Measurements from ENCODE around the gene MYLK2.

The MYLK2 gene

DNA sequence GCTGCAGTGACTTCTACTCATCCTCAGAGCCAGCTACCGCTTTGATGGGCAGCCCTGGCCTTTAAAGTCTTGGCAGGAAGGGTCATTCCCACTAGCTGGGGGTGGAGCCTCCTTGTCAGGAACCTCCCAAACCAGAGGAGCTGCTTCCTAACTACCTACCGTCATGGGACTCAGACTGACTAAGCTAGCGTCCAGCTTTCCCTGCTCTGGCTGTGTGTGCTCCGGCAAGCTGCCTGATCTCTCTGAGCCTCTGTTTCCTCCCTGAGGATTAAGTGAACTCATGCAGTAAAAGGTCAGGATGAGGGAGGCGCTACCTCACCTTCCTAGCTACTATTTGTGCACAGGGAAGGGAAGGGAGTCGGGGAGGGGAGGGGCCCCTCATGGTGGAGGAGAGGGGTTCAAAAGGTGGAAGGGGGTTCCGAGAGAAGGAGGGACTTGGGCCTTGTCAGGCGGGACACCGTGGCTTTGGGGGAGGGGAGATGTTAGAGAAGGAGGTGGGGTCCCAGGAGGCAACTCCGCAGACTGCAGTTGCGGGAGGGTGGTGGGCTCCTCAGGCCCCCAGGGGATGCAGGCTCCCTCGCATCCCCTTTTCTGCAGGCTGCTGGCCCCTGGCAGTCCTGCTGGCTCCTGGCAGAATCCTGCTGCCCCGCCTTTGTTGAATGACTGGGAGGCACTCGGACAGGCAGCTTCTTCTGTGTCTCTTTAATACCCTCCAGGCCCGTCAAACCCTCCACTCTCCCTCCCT, 41.4 kb downstream of the MYLK2 start:
- DNase-seq (ENCODE audit: insufficient read length, low spot score) (no peak), FAIRE-seq (no peak)

DNA sequence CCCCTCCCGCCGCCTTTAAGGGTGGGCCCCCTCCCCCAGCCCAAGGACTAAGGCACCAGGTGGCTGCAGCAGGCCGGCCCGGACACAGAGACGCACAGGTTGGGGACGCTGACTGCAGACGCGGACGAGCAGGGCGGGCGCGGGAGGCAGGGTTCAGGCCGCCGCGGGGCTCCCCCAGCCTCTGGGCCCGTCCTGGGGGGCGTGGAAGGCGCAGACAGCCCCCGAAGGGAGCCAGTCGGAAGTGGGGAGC, 41.9 kb downstream of the MYLK2 start:
- FAIRE-seq: no peak
- TF ChIP-seq POU2F2 (IDR thresholded peaks at IDR 0.05; ENCODE audit: low read depth, low read length): no peak
- no peak for TF ChIP-seq PAX5 (IDR thresholded peaks at IDR 0.05; ENCODE audit: insufficient read depth, low read length, severe bottlenecking)
- TF ChIP-seq TAF1 (IDR thresholded peaks at IDR 0.05; ENCODE audit: low read depth, low read length): no peak
- TF ChIP-seq POLR2AphosphoS5 (IDR thresholded peaks at IDR 0.05; ENCODE audit: low read depth, low read length): no peak
- no peak for TF ChIP-seq SPI1 (IDR thresholded peaks at IDR 0.05; ENCODE audit: low read depth, low read length)
- TF ChIP-seq POLR2A (IDR thresholded peaks at IDR 0.05; ENCODE audit: low read depth, low read length): no peak
- no peak for DNase-seq (ENCODE audit: insufficient read length, low spot score)

More for the DNA sequence above, 41.4 kb downstream of the MYLK2 start:
- TF ChIP-seq TAF1 (IDR thresholded peaks at IDR 0.05; ENCODE audit: low read depth, low read length): no peak
- no peak for TF ChIP-seq POU2F2 (IDR thresholded peaks at IDR 0.05; ENCODE audit: low read depth, low read length)
- no peak for TF ChIP-seq PAX5 (IDR thresholded peaks at IDR 0.05; ENCODE audit: insufficient read depth, low read length, severe bottlenecking)
- no peak for TF ChIP-seq POLR2A (IDR thresholded peaks at IDR 0.05; ENCODE audit: low read depth, low read length)
- TF ChIP-seq POLR2AphosphoS5 (IDR thresholded peaks at IDR 0.05; ENCODE audit: low read depth, low read length): no peak
- TF ChIP-seq SPI1 (IDR thresholded peaks at IDR 0.05; ENCODE audit: low read depth, low read length): no peak

DNA sequence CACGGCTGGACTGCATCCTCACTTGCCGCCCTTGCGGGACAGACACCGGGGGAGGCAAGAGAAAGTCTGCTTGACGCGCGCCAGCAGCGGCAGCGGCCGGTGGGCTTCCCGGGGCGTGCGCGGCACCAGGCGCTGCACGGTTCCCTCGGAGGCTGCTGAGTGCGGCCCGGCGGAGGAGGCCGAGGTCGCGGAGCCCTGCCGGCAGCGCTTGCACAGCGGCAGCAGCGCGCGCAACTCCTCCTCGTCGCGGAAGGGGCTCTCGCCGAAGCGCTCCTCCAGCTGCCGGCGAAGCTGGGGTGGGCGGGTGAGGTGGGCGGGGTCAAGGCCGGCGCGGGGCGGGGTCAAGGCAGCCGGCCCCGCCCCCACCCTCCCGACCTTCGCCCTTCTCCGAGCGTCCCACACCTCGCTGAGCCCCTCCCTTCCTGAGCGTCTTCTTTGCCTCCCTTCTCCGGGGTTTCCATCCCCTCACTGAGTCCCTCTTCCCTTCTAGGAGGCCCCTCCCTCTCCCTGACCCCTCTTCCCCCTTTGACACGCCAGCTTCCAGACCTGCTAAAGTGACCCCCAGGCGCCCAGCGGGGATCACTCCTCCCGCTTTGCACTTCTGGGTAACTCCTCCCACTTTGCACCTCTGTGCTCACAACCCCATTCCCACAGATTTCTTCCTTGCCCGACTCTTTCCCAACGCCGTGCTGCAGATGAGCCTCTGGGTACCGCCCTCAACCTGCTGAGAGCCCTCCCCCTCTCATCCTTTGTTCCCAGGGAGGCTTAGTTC, 42.4 kb downstream of the MYLK2 start:
- peak; percentile 85 for FAIRE-seq
- TF ChIP-seq TAF1 (IDR thresholded peaks at IDR 0.05; ENCODE audit: low read depth, low read length) (no peak), POLR2AphosphoS5 (IDR thresholded peaks at IDR 0.05; ENCODE audit: low read depth, low read length) (no peak), PAX5 (IDR thresholded peaks at IDR 0.05; ENCODE audit: insufficient read depth, low read length, severe bottlenecking) (no peak), POLR2A (IDR thresholded peaks at IDR 0.05; ENCODE audit: low read depth, low read length) (no peak), POU2F2 (IDR thresholded peaks at IDR 0.05; ENCODE audit: low read depth, low read length) (no peak), SPI1 (IDR thresholded peaks at IDR 0.05; ENCODE audit: low read depth, low read length) (no peak)
- DNase-seq (ENCODE audit: insufficient read length, low spot score): peak; percentile 99

DNA sequence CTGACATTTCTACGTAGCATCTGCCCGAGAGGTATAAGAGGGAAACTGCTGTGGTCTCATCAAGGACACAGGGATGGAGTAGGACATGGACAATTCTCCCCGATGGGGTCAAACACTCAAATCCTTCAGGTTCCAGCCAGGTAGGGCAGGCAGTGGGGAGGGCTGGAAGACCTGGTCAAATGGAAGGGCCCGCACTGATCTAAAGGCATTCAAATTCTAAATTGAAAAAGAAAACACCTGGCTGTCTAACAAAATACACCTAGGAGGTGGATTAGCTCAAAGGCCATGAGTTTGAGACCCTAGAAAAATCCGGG, 43.0 kb downstream of the MYLK2 start:
- TF ChIP-seq POLR2AphosphoS5 (IDR thresholded peaks at IDR 0.05; ENCODE audit: low read depth, low read length) (no peak), POU2F2 (IDR thresholded peaks at IDR 0.05; ENCODE audit: low read depth, low read length) (no peak), TAF1 (IDR thresholded peaks at IDR 0.05; ENCODE audit: low read depth, low read length) (no peak), PAX5 (IDR thresholded peaks at IDR 0.05; ENCODE audit: insufficient read depth, low read length, severe bottlenecking) (no peak), POLR2A (IDR thresholded peaks at IDR 0.05; ENCODE audit: low read depth, low read length) (no peak), SPI1 (IDR thresholded peaks at IDR 0.05; ENCODE audit: low read depth, low read length) (no peak)
- no peak for DNase-seq (ENCODE audit: insufficient read length, low spot score)
- no peak for FAIRE-seq

DNA sequence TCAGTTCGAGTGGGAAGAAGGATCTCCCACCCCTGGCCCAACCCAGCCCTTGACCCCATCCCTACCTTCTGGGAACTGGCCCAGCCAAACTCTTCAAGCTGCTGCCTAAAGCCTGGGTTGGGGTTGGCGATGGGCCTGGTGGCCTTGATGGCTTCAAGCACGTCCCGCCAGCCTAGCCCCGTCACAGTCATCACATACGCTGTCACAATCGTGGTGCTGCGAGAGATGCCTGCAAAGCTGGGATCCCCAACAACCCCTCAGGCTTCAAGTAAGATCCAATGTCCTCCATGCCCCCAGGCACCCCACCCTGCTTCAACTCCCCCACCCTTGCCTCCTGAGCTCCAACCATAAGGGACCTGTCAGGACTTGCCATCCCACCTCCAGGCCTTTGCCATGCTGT, 43.4 kb downstream of the MYLK2 start:
- no peak for FAIRE-seq
- DNase-seq (ENCODE audit: insufficient read length, low spot score): no peak
- TF ChIP-seq POU2F2 (IDR thresholded peaks at IDR 0.05; ENCODE audit: low read depth, low read length): no peak
- TF ChIP-seq POLR2AphosphoS5 (IDR thresholded peaks at IDR 0.05; ENCODE audit: low read depth, low read length): no peak
- TF ChIP-seq PAX5 (IDR thresholded peaks at IDR 0.05; ENCODE audit: insufficient read depth, low read length, severe bottlenecking): no peak
- no peak for TF ChIP-seq TAF1 (IDR thresholded peaks at IDR 0.05; ENCODE audit: low read depth, low read length)
- no peak for TF ChIP-seq SPI1 (IDR thresholded peaks at IDR 0.05; ENCODE audit: low read depth, low read length)
- no peak for TF ChIP-seq POLR2A (IDR thresholded peaks at IDR 0.05; ENCODE audit: low read depth, low read length)

DNA sequence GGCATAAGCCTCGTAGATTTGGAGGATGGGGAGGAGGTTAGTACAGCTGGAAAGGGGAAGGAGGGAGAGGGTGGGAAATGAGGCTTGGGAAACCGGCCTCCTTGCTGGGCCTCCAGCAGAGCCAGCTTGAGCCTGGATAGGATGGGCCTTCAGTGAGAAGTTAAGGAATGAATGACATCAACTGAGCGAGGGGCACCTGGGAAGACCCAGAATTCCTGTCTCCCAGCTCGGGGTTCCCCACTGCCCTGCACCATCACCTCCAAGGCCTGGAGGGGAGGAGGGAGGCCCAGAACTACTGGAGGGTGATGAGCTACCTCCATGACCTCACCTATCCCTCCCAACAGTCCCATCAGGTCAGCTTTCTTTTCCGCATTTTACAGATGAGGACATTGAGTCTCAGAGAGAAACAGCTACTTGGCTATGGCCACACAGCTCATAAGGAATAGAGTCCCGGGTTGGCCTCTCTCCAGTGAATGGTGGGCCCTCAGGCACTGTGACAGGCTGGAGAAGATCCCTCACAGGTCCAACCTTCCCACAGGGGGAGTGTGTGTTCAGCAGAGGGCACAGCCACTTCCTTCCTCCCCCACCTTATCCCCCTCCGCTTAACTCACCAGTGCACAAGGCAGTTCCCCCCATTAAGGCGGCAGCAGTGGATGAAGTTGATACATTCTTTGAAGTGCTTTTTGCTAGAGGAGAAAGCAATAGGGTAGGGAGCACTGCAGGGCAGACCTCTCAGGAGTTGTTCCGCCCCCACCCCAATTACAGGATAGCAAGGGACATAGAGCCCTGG, 44.3 kb downstream of the MYLK2 start:
- DNase-seq (ENCODE audit: insufficient read length, low spot score) (no peak), FAIRE-seq (no peak)
- TF ChIP-seq TAF1 (IDR thresholded peaks at IDR 0.05; ENCODE audit: low read depth, low read length) (no peak), POLR2AphosphoS5 (IDR thresholded peaks at IDR 0.05; ENCODE audit: low read depth, low read length) (no peak), POU2F2 (IDR thresholded peaks at IDR 0.05; ENCODE audit: low read depth, low read length) (no peak), PAX5 (IDR thresholded peaks at IDR 0.05; ENCODE audit: insufficient read depth, low read length, severe bottlenecking) (no peak), POLR2A (IDR thresholded peaks at IDR 0.05; ENCODE audit: low read depth, low read length) (no peak), SPI1 (IDR thresholded peaks at IDR 0.05; ENCODE audit: low read depth, low read length) (no peak)

DNA sequence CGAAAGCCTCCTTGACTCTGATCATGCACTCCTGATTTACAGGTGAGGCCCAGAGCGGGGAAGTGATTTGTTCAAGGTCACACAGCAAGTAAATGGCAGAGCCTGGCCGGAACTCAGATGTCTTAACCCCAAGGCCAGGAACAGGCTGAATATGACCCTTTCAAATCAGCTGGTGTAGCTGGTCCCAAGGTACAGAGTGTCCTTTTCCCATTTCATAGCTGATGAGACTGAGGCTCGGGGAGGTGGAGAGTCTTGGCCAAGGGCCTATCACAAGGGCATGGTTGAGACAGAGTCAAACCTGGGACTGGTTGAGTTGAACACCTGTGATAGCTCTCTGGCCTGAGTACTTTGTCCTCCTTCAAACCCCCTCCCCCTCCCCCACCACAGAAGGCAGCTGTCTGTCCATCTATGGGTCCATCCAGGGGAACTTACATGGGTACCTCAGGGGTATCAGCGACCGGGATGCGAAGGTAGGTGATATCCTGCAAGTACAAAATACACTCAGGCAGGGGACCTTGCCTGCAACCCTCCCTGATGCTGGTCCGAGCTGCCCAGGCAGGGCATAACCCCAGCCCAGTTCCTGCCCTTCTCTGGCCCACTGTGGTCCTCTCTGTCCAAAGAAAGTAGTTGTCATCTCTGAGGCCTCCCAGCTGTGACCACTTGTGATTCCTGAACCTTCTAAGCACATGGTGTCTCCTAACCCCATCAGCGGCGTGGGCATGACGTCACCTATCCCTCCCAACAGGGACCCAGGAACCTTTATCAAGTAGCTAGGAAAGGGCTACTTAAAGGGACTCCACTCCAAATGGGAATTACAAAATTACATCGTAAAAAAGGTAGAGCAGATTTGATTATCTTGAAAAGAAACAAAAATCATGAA, 45.6 kb downstream of the MYLK2 start:
- FAIRE-seq (no peak), DNase-seq (ENCODE audit: insufficient read length, low spot score) (no peak)
- no peak for TF ChIP-seq POU2F2 (IDR thresholded peaks at IDR 0.05; ENCODE audit: low read depth, low read length)
- no peak for TF ChIP-seq PAX5 (IDR thresholded peaks at IDR 0.05; ENCODE audit: insufficient read depth, low read length, severe bottlenecking)
- no peak for TF ChIP-seq TAF1 (IDR thresholded peaks at IDR 0.05; ENCODE audit: low read depth, low read length)
- no peak for TF ChIP-seq POLR2A (IDR thresholded peaks at IDR 0.05; ENCODE audit: low read depth, low read length)
- no peak for TF ChIP-seq SPI1 (IDR thresholded peaks at IDR 0.05; ENCODE audit: low read depth, low read length)
- TF ChIP-seq POLR2AphosphoS5 (IDR thresholded peaks at IDR 0.05; ENCODE audit: low read depth, low read length): no peak

DNA sequence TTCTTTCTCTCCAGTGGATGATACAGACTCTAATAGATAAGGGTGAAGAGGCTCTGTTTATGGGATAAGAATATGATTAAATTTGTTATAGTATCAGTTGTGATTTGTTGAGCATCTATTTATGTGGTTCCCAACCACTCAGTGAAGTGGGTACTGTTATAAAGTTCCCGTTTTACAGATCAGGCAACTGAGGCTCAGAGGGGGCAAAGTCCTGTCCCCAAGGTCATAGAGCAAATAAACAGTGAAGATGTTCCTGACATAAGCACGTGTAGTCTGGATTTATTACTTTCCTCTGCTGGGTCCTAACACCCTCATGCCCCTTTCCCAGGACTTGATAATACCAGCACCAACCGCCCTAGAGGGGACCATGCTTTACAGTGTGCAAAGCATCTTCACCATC, 47.1 kb downstream of the MYLK2 start:
- no peak for DNase-seq (ENCODE audit: insufficient read length, low spot score)
- TF ChIP-seq POLR2AphosphoS5 (IDR thresholded peaks at IDR 0.05; ENCODE audit: low read depth, low read length) (no peak), POLR2A (IDR thresholded peaks at IDR 0.05; ENCODE audit: low read depth, low read length) (no peak), PAX5 (IDR thresholded peaks at IDR 0.05; ENCODE audit: insufficient read depth, low read length, severe bottlenecking) (no peak), SPI1 (IDR thresholded peaks at IDR 0.05; ENCODE audit: low read depth, low read length) (no peak), POU2F2 (IDR thresholded peaks at IDR 0.05; ENCODE audit: low read depth, low read length) (no peak), TAF1 (IDR thresholded peaks at IDR 0.05; ENCODE audit: low read depth, low read length) (no peak)
- no peak for FAIRE-seq
